Measurements from ENCODE around the gene GRM8. TPM values are rescaled to one million over a fixed set of nuclear protein-coding genes. Genes with fewer than 3 reads are reported as not detected.

GRM8 gene
- total RNA-seq (2021; ENCODE audit: unreplicated experiment) (not detected), Bru-seq, nascent RNA (percentile 4 among the genes with signal in this experiment), BruChase-seq, experiment 1, labeled RNA remaining after a 2-hour chase (percentile 7 among the genes with signal in this experiment), BruChase-seq, experiment 2, labeled RNA remaining after a 6-hour chase (percentile 5 among the genes with signal in this experiment)
- polyA plus RNA-seq (2012; ENCODE audit: insufficient read length), result not detected
- long read RNA-seq, result 0 reads

GRCh38 chr7:127252778-127253280 is at the start of gene GRM8:
TSS of gene GRM8 (minus strand) at chr7:127252941.
- no peak for TF ChIP-seq SIN3A (IDR thresholded peaks at IDR 0.05; ENCODE audit: borderline replicate concordance, insufficient read depth, low read depth, low read length)
- in situ Hi-C loops (cut with HindIII; ENCODE audit: low pct_unique_long_range_greater_than_20kb, low sequenced_read_pairs) (no loop called here), intact Hi-C loops (cut with micrococcal nuclease; ENCODE audit: unreplicated experiment) (loop anchor here (10.0 kb wide), 1 partner anchor 262 kb away; no protein-coding TSS in a partner anchor)
- ATAC-seq (peak; percentile 65), DNase-seq (ENCODE audit: low read depth, low spot score) (no peak)
- H3K9me3 ChIP-seq (ENCODE audit: control insufficient read depth, insufficient read depth, low read depth, low read length), result no peaks in the 10 kb centered on the region
- CTCF ChIA-PET, result no interaction called here
- peaks cover 12% of the 10 kb centered on the region for H3K4me1 ChIP-seq (ENCODE audit: control insufficient read depth, insufficient read depth, low read length)
- peak within 1 kb of the TSS; percentile 58 to 83 for H3K4me3 ChIP-seq (ENCODE audit: low read depth in 2 of 2, low read length in 2 of 2)
- POLR2A ChIA-PET, result no interaction called here
- no TSS peak for BruUV-seq (replicated peaks)
- no peaks in the 10 kb centered on the region; the same call in 1 of the 2 replicates for H3K36me3 ChIP-seq (ENCODE audit: control insufficient read depth, insufficient read depth, low read length)
- peaks cover 40% of the 10 kb centered on the region for H3K27me3 ChIP-seq (ENCODE audit: control insufficient read depth, insufficient read depth, low read length)
- no peak within 1 kb of the TSS for H3K27ac ChIP-seq (ENCODE audit: low read length)

DNA sequence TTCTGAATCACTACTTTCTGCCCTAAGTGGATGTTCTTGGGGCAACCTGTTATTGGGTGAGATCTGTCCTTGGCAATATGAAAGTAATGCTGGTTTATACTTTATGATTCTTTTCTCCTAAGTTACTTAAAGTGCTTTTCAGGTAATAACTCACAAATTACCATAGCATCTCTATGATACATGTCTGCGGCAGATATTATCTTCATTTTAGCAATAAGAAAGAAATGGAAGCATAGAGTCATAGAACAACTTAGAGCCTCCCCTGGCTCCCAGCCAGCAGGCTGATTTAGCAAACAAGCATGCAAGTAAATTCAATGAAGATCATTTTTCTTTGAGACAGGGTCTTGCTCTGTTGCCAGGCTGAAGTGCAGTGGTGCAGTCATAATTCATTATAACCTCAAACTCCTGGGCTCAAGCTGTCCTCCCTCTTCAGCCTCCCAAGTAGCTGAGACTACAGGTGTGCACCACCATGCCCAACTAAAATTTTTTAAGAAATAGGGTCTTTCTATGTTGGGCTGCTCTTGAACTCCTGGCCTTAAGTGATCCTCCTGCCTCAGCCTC is 38.1 kb upstream of the GRM8 start:
- no TSS peak for BruUV-seq (replicated peaks)
- CTCF ChIA-PET, result no interaction called here
- ATAC-seq (no peak), DNase-seq (ENCODE audit: low read depth, low spot score) (no peak)
- peaks cover 3% of the 10 kb centered on the region; the same call in 1 of the 2 replicates for H3K27me3 ChIP-seq (ENCODE audit: control insufficient read depth, insufficient read depth, low read length)
- intact Hi-C loops (cut with micrococcal nuclease; ENCODE audit: unreplicated experiment), result no loop called here
- H3K4me3 ChIP-seq (ENCODE audit: low read depth in 2 of 2, low read length in 2 of 2), result no peak overlapping the region
- no peaks in the 10 kb centered on the region for H3K36me3 ChIP-seq (ENCODE audit: control insufficient read depth, insufficient read depth, low read length)
- TF ChIP-seq, protein P1, sequence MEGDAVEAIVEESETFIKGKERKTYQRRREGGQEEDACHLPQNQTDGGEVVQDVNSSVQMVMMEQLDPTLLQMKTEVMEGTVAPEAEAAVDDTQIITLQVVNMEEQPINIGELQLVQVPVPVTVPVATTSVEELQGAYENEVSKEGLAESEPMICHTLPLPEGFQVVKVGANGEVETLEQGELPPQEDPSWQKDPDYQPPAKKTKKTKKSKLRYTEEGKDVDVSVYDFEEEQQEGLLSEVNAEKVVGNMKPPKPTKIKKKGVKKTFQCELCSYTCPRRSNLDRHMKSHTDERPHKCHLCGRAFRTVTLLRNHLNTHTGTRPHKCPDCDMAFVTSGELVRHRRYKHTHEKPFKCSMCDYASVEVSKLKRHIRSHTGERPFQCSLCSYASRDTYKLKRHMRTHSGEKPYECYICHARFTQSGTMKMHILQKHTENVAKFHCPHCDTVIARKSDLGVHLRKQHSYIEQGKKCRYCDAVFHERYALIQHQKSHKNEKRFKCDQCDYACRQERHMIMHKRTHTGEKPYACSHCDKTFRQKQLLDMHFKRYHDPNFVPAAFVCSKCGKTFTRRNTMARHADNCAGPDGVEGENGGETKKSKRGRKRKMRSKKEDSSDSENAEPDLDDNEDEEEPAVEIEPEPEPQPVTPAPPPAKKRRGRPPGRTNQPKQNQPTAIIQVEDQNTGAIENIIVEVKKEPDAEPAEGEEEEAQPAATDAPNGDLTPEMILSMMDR (IDR thresholded peaks at IDR 0.05), result no peak
- no peak for TF ChIP-seq POLR2AphosphoS5 (IDR thresholded peaks at IDR 0.05; ENCODE audit: low read depth, low read length)
- TF ChIP-seq TCF7L2 (IDR thresholded peaks at IDR 0.05; ENCODE audit: low read depth, low read length), result no peak
- TF ChIP-seq SIN3A (IDR thresholded peaks at IDR 0.05; ENCODE audit: borderline replicate concordance, insufficient read depth, low read depth, low read length), result no peak
- no peak for TF ChIP-seq REST (IDR thresholded peaks at IDR 0.05; ENCODE audit: insufficient read depth in 1 of 2, low read depth in 2 of 2, low read length in 1 of 2)
- no peaks in the 10 kb centered on the region for H3K9me3 ChIP-seq (ENCODE audit: control insufficient read depth, insufficient read depth, low read depth, low read length)
- in situ Hi-C loops (cut with HindIII; ENCODE audit: low pct_unique_long_range_greater_than_20kb, low sequenced_read_pairs), result no loop called here
- POLR2A ChIA-PET, result no interaction called here
- no peak overlapping the region for H3K27ac ChIP-seq (ENCODE audit: low read length)
- no peaks in the 10 kb centered on the region for H3K4me1 ChIP-seq (ENCODE audit: control insufficient read depth, insufficient read depth, low read length)
